Effector CD4-positive, alpha-beta T cell (primary cell): ENCODE data around the gene ZNF618. TPM values are rescaled to one million over a fixed set of nuclear protein-coding genes. Genes with fewer than 3 reads are reported as not detected.

ENCODE experiments used
- DNase-seq: peaks from one replicate; pipeline ENCODE4 v3.0.0-alpha.2; 2020
- total RNA-seq: gene quantifications from one replicate; lab custom pipeline; 2026; lab: John Stamatoyannopoulos, UW

Gene ZNF618, protein sequence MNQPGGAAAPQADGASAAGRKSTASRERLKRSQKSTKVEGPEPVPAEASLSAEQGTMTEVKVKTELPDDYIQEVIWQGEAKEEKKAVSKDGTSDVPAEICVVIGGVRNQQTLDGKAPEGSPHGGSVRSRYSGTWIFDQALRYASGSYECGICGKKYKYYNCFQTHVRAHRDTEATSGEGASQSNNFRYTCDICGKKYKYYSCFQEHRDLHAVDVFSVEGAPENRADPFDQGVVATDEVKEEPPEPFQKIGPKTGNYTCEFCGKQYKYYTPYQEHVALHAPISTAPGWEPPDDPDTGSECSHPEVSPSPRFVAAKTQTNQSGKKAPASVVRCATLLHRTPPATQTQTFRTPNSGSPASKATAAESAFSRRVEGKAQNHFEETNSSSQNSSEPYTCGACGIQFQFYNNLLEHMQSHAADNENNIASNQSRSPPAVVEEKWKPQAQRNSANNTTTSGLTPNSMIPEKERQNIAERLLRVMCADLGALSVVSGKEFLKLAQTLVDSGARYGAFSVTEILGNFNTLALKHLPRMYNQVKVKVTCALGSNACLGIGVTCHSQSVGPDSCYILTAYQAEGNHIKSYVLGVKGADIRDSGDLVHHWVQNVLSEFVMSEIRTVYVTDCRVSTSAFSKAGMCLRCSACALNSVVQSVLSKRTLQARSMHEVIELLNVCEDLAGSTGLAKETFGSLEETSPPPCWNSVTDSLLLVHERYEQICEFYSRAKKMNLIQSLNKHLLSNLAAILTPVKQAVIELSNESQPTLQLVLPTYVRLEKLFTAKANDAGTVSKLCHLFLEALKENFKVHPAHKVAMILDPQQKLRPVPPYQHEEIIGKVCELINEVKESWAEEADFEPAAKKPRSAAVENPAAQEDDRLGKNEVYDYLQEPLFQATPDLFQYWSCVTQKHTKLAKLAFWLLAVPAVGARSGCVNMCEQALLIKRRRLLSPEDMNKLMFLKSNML
- not detected for total RNA-seq

DNA sequence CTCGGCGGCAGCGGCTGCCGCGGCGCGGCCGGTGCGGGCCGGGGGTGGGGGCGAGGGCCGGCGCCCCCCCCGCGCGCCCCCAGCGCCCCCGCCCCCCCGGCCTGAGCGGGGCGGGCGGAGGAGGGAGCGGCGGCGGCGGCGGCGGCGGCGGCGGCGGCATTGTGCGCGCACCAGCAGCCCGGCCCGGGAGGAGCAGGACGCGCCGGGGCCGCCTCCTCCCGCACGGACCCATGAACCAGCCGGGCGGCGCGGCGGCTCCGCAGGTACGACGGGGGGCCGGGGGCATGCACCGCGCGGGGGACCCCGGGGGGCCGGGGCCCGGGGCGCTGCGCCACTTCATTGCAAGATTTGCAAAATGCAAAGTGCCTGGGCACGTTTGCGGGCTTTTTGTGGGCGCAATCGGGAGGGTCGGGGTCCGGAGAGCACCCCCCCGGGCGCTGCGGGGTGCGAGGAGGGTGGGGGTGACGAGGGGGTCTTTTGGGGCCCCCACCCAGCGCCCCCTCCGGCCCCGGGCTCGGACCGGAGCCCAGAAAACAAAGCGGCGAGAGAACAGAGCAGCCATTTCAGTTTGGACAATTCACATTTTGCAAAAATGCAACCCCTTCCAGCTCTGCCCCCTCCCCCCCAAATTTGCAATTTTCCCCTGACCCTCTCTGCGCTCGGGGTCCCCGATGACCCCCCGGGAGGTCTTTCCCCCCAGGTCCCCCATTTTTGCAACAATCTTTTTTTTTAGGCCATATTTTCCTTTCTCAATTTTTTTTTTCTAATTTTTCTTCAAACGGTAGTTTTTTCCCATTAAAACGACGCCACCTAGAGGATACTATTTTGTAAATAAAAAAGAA lies at the start of gene ZNF618:
TSS of gene ZNF618 (plus strand) at position 159 of the 842 bp plus-strand sequence. CDS start at position 231, 72 bp downstream.
- DNase-seq: no peak

DNA sequence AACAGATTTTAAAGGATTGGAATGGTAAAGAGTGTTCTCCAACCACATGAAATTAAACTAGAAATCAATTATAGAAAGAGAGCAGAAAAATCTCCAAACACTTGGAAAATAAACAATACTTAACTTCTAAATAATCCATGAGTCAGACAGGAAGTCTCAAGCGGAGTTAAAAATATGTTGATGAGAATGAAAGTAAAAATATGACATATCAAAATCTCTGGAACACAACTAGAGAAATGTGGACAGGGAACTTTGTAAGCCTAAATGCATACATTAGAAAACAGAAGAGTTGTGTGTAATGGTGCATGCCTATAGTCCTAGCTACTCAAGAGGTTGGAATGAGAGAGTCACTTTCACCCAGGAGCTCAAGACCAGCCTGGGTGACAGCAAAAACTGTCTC lies 47.9 kb upstream of the ZNF618 start:
- DNase-seq: no peak

DNA sequence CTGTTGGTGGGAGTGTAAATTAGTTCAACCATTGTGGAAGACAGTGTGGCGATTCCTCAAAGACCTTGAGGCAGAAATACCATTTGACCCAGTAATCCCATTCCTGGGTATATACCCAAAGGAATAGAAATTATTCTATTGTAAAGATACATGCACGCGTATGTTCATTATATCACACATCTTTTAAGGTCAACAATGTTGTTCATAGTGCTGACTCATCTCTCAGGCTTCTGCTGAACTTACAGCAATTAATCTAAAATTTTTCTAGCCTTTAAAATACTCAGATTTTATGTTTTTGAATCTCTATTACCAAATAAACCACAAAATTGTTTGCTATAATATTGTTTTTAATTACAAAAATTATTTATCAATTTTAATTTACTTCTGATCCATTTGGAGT lies 38.8 kb upstream of the ZNF618 start:
- DNase-seq: no peak

DNA sequence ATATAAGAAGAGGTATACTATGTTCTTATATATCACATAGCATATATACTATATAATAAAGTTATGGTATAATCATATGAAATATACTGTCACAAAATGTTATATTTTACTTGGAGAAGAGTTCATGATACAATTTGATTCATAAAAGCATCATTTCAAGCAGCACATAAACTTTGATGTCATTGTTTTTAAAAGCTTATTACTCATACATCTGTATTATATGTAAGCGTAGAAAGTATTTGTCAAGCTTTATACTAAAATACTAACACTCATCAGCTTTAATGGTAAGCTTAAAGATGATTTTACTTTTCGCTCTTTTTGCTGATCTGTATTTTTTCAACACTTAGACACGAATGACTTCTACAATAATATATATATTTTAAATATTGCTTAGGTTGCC lies 34.0 kb upstream of the ZNF618 start:
- DNase-seq: no peak

DNA sequence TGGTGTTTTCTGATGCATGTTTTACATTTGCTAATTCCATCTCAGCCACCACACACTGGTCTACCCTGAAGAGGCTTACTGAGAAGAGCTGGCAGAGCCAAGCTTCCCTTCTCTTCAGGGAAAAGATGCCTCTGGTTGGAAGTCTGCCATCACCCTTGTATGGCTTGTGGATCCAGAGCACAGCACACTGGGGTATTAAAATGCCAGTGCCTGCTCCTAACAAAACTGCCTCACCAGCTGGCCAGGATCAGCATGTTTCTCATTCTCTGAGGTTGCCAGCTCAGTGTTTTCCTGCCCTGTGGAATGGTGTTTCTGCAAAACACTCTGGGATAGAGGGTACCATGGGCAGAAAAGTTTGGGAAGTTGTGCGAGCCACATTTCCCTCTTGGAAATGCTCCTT lies 31.6 kb upstream of the ZNF618 start:
- DNase-seq: no peak

DNA sequence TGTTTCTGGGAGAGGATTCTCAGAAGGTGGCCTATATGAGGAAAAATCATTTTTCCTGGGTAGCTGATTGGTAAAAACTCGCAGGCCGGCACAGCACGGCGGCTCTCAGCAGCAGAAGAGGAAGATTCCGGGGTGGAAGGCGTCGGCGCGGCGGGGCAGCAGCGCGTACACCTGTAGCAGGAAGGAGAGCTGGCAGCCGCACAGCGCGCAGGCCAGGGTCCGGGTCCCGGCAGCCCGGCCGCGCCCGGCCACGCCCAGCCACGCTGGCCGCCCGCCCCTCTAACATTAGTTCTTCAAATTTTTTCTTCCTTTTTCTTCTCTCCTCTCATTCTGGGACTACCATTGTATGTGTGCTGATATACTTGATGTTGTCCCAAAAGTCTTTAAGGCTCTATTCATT lies 24.8 kb upstream of the ZNF618 start:
- no peak for DNase-seq

DNA sequence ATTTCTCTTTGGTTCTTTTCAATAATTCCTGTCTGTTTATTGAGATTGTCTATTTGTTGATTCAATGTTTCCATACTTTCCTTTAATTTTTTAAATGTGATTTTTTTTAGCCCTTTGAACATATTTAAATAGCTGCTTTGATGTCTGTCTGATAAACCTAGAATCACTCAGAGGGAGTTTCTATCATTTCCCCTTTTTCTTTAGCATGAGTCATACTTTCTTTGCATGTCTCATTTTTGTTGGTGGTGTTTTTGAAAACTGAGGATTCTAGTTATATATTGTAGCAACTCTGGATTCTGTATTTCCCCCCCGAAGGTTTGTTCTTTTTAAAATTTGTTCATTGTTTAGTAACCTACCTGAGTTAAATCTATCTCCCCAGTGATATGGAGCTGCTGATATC lies 24.2 kb upstream of the ZNF618 start:
- DNase-seq: no peak

DNA sequence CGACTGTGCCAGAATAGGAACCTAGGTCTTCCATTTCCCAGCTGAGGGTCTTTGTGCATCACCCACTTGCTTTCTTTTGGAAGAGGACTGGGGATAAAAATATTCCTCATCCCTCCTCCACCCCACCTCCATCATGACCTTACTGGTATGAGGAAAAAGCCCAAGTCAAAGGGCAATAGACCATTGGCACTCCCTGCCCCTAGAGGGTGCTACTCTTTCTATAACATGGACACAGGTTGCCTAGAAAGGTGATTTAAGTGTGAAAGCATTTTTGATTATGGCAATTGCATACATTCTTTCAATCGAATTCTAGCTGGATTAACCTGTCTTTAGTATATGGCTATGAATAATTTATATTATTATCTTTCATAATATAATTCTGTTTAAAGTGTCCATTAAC lies 22.8 kb upstream of the ZNF618 start:
- no peak for DNase-seq

DNA sequence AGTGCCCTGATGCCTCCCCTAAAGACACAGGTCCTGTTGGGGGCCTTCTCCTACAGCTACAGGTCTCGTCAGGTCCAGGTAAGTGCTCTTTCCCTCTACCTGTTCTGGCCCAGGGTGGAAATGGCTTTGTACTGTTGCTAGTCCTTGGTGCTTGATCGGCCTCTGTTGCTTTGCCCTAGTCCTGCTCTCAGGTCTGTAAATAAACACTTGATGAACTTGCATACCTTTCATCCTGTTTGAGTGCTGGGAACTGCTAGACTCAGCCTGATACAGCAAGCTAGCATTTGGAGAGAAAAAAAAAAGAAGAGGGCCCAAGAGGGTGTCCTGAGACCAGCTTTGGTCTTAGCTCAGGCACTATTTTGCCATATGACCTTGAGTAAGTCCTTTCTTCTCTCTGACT lies 21.8 kb upstream of the ZNF618 start:
- no peak for DNase-seq

DNA sequence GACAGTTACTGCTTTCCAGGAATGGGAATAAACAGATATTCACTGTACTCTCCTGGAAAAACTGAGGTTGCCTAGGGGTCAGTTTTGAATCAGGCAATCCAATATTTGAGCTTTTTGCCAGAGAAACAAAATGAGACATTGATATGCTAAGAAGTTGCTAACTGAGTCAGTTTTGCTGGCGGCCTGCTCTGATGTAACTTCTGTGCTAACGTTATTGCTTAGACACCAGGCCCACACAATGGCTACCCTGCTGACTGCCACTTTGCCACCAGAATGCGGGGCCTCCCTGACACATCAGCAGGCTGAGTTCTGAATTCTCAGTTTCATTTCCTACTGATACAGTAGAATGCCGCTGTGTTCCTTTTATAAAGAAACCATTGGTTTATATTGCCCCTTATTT lies 18.2 kb upstream of the ZNF618 start:
- no peak for DNase-seq

DNA sequence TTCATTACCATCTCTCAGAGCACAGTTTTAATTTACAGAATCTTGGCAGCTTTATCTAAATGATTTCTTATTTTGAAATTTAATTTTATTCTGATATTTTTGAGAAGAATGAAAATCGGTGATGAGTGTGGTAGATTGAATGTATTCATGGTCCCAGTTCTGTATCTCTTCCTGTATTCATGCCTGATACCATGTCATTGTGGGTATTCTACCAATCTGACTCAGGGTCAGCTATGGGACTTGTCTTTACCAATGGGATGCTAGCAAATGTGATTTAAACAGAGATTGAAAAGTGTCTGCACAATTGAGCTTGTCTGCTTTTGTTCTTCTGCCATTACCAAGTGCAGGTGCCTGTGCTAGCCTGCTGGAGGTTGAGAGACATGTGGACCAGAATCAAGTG lies 17.8 kb upstream of the ZNF618 start:
- DNase-seq: no peak

DNA sequence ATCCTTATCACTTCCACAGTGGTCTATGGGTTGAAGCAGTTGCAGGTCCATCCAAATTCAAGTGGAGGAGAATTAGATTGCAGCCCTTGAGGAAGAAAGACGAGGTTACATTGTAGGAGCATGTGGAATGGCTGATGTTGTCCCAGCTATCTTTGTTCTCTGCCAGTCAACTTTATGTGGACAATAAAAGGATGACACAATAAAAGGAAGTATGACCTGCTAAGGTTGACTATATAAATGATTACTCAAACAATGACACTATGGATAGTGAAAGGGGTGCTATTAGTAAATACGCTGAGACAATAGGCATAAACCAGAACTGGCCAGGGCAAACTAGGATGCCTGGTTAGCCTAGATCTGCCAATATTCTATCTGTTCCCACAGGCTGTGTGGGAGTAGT lies 12.8 kb upstream of the ZNF618 start:
- no peak for DNase-seq

DNA sequence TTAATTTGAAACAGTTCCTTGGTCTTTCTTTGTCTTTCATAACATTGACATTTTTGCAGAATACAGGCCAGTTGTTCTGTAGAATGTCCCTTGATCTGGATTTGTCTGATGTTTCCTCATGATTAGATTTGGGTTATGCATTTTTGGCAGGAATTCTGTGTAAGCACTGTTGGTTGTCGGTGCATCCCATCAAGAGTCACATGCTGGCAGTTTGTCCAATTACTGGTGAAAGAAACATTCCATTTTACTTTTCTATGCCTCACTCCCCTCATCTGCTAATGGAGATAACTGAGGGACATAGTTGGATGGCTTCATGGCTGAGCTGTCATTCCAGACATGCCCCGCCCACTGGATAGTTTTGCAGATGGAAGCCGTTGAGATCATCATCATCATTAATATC lies 7.6 kb upstream of the ZNF618 start:
- no peak for DNase-seq

DNA sequence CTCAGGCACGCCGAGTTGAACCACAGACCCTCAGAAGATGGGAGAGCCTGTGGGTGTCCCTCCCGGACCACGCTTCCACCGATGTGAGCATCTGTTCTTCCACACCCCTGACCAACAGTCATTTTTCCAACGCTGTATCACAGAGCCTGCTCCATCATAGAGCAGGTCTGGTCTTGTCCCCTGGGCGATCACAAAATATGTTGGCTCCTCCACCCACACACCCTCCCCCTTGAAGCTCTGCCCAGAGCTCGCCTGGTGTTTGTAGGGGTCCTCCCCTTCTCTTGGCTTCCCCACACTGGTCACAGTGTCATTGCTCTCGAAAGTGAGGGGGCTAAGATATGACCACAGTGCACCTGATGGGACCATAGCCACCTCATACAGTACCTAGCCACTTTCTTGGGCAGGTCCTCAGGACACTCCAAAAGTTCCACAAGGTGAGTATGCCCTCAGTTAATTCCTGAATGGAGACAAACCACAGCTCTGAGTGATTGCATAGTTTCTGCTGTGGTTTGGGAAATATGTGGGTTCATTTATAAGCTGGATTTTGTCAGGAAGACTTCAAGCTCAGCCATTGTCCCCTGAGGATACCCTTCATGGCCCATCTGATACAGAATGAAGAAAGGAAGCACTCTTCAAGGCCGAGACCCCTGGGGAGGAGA lies 3.5 kb upstream of the ZNF618 start:
- DNase-seq: no peak

DNA sequence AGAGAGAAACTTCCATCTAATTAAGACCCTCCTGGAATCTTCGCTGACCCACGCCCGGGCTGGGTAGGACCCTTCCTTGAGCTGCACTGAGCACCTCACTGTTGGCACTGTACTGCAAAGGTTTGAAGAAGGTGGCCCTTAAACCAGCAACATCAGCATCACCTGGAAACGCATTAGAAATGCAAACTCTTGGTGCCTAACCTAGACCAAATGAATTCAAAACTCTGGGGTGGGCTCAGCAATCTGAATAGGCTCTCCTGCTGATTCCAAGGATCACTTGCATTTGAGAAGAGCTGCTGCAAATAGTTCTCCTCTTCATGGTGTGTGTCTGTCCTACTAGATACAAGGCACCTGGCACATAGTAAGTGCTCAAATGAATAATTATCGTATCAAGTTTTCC lies 2.7 kb upstream of the ZNF618 start:
- no peak for DNase-seq

DNA sequence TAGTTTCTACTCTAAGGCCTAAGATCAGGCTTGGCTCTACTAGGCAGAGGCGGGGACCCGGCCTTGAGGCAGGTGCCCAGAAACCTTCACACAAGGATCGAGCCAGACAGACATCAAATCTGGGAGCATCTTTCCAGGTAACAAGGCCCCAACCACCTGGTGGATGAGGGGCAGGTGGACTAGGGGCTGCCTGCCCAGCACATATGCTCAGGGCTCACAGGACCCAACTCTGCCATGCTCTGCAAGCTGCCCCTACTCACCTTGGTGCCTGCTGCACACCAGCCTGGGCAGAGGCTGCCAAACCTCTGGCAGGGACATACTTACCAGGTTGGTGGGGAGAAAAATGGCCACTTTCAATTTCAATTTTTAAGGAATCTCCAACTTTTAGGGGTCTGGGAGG lies 2.2 kb upstream of the ZNF618 start:
- DNase-seq: no peak

DNA sequence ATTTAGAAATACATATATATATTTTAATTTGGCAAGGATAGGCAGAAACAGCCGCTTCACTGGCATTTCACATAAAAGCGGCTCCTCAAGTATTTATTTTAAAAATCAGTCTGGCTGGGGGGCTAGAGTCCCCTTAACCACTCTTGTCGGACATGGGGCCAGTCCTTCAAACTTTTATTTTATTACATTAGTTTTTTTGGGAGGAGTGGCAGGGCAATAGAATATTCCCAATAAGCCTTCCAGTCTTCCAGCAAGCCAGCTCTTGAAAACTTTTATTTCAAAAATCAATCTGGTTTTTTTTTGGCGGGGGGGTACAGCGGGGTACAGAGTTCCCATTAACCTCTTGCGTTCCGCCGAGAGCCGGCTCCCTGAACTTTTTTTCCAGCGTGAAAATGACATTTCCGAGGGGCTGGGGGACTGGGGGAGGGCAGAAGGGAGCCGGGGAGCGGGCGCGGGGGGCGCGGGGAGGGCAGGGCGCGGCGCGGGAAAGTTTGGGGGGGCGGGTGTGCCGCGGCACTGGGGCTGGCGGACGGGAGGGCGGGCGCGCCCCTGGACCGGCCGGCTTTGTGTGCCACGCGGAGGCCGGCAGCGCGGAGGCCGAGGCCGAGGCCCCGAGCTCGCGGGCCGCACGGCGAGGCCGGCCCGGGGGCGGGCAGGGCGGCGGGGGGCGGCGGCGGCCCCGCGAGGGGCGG lies 504 bp upstream of the ZNF618 start:
- DNase-seq: no peak

DNA sequence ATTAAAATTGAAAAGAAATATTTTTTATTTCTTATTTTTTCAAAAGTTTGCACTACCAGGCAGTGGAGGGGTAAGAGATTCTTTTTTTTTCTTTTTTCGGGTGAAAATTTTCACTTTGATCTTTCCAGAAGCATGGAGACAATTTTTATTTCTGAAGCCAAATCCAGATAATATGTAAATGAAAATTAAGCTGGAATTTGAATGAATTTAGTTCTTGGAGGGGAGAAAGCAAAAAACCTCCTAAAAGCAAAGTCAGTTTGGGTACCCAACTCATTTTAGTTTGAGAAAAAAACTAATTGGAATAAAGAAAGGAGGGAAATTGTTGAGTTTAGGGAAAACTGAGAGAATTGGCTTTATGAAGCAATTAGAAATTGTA lies 872 bp downstream of the ZNF618 start:
- DNase-seq: no peak

DNA sequence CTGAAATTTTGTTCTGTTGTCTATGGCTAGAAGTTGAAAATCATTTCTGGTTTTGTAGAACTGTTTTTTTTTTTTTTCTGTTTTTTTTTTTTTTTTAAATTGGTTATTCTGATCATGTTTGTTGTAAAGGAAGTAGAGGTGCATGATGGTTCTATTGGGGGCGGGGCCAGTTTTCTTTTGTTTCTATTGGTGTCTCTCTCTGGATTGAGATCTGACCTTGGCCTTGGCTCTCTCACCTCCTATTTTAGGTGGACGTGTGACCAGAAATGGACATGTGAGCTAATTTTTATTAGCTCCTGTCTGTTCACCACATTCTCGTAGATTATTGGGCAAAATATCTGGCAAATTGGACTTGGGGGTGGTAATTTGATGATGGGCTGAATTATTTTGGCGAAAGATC lies 3.2 kb downstream of the ZNF618 start:
- DNase-seq: no peak

DNA sequence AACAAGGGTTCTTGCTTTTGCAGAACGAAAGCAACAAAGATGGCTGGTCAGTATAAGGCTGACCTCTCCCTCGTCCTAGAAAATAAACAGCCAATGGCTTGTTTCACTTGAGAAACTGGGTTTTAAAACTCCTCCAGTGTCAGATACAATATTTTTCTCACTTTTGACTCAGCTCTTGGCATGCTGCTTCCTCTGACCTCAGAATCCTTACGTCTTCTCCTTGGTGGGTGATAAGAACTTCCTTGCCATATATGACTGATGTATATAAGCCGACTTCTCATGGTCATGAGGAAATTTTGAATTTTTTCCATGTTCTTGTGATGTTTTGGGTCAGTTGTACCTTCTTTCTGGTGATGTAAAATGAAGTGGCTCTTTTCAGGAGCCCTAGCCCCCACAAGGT lies 3.8 kb downstream of the ZNF618 start:
- DNase-seq: no peak

DNA sequence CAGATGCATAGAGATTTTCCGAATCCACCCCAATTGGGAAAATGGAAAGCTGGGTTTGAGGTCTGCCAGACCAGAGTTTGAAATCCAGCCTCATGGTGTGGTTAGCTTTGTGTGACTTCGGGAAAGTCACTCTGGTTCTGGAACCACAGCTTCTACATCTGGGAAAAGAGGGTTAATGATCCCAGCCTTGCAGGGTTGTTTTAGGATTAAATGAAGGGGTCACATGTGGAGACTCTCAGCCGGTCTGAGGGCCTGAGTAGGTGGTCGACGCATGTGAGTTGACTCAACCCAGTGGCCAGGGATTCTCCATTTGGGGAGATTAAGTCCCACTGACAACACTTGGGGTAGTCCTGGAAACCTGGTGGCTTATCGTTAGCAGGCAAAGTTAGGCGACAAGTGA lies 6.1 kb downstream of the ZNF618 start:
- DNase-seq: no peak

DNA sequence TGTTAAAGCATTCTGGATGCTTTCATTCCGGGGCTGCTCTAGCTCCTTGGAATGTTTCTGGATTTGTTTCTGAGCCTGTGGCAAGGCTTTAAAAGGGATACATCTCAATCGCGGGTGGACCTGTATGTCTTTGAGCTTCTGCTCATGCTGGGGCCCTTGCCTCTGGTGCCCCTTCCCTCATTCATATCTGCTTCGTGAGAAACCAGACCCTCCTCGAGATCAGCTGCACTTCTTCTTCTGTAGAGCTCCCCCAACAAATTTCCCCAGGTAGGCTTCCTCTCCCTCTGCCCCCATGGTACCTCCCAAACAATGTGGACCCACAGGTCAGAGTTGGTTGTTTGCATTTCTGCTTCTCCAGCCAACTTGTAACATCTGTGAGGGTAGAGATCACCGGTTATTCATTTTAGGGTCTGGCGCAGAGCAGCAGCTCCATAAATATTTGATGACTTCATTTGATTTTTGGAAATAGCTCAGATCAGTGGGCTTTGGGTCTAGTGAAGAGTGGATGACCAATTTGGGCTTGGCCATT lies 6.6 kb downstream of the ZNF618 start:
- DNase-seq: no peak
